BLaER1 (cell line): ENCODE results near the gene ATP1A2.
A peak's percentile ranks its signal among the peaks of the same experiment; 100 is the strongest.

Experiments
- H3K27ac ChIP-seq: shearing (Covaris generic); formaldehyde crosslinking; 2 replicates; pipeline ENCODE4 v1.8.1; 2022
- H3K27me3 ChIP-seq: shearing (Covaris generic); formaldehyde crosslinking; 2 replicates; pipeline ENCODE4 v1.8.1; 2022
- H3K36me3 ChIP-seq: shearing (Covaris generic); formaldehyde crosslinking; 2 replicates; pipeline ENCODE4 v1.8.1; 2022
- H3K4me1 ChIP-seq: shearing (Covaris generic); formaldehyde crosslinking; 2 replicates; pipeline ENCODE4 v1.8.1; 2022
- H3K4me2 ChIP-seq: shearing (Covaris generic); formaldehyde crosslinking; 2 replicates; pipeline ENCODE4 v1.8.1; 2022
- H3K4me3 ChIP-seq: shearing (Covaris generic); formaldehyde crosslinking; 2 replicates; pipeline ENCODE4 v1.8.1; 2022
- H3K9ac ChIP-seq: shearing (Covaris generic); formaldehyde crosslinking; 2 replicates; pipeline ENCODE4 v1.8.1; 2022
- H3K9me3 ChIP-seq: shearing (Covaris generic); formaldehyde crosslinking; 2 replicates; pipeline ENCODE4 v1.8.1; 2022
- H4K20me1 ChIP-seq: shearing (Covaris generic); formaldehyde crosslinking; 2 replicates; pipeline ENCODE4 v1.8.1; 2022
- Cebpa-rat ChIP-seq: shearing (Covaris generic); IDR thresholded peaks from 2 replicates; pipeline ENCODE4 v1.8.1; 2022

ATP1A2 gene

DNA sequence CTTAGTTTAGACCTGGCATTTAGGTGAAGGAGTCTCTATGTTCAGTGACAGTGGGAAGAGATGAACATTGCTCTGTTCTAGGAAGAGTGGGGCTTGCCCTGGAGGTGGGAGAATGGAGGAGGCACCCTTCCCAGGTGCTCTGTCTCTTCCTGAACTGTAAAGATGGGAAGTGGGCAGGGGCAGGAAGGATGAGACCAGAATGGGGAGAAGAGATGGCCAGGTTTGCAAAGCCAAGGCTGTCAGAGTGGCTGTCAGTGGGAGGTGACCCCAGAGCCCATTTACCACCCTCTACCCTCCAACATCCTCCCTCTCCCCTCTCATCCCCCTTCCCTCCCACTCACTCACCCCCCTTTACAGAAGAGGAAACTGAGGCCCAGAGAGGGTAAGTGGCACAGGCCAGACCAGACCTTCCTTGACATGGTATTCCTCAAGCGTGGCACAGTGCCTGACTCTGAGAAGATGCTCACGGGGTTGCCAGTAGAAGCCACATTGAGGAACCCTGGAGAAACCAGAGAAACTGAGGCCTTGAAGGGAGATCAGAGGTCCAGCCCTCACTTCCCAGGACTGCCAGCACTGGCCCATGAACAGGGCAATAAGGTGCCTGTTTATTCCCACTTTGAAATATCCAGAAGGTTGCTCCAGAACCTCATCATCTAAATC, 15.7 kb upstream of the ATP1A2 start:
- Histone ChIP-seq H3K4me3 (no peak overlapping the region), H3K27me3 (no peaks in the 10 kb centered on the region), H3K9ac (0 out of 2 replicates have a peak overlapping the region, but pooled peaks have one; percentile 76), H3K36me3 (peaks cover 10% of the 10 kb centered on the region), H3K9me3 (no peaks in the 10 kb centered on the region), H3K4me1 (peaks cover 74% of the 10 kb centered on the region), H3K27ac (peak overlapping the region; percentile 70; the same call in 1 of the 2 replicates), H3K4me2 (peak overlapping the region; percentile 98), H4K20me1 (peaks cover 34% of the 10 kb centered on the region; the same call in 1 of the 2 replicates)
- TF ChIP-seq Cebpa-rat, result no peak

DNA sequence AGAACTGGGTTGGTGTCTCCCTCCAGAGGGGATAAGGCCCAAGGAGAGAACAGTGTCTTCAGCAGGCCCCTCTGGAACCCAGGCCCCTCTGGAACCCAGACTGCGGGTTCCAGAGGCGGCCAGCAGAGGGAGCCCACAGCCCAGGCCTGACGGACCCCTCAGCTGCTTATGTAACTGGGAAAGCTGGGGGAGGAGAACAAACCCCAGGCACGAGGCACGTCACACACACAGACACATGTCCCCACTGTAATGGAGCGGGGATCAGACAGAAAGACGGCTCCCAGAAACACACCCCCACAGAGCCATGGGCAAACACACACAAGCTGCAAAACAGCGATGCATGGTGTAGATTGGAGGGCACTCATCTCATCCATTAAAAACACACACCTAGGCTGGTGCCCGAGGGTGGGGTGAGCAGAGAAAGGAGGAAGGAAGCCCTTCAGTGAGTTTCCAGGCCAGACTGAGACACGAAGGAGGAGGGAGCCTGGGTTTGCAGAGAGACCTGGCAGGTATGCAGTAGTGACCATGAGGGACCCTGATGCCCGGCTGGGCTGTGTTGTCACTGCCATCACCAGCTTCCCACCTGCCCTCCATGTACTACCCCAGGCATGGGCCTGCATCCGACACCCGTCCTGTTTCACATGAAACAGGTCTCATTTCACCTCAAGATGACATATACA, 14.4 kb upstream of the ATP1A2 start:
- H3K27ac ChIP-seq, result 0 out of 2 replicates have a peak overlapping the region, but pooled peaks have one; percentile 14
- H3K9ac ChIP-seq, result peak overlapping the region; percentile 7; the same call in 1 of the 2 replicates
- H3K27me3 ChIP-seq, result no peaks in the 10 kb centered on the region
- peaks cover 20% of the 10 kb centered on the region; the same call in 1 of the 2 replicates for H4K20me1 ChIP-seq
- H3K4me2 ChIP-seq, result peak overlapping the region; percentile 69
- peaks cover 70% of the 10 kb centered on the region for H3K4me1 ChIP-seq
- H3K36me3 ChIP-seq, result no peaks in the 10 kb centered on the region
- no peak overlapping the region for H3K4me3 ChIP-seq
- no peak for TF ChIP-seq Cebpa-rat
- H3K9me3 ChIP-seq, result no peaks in the 10 kb centered on the region

DNA sequence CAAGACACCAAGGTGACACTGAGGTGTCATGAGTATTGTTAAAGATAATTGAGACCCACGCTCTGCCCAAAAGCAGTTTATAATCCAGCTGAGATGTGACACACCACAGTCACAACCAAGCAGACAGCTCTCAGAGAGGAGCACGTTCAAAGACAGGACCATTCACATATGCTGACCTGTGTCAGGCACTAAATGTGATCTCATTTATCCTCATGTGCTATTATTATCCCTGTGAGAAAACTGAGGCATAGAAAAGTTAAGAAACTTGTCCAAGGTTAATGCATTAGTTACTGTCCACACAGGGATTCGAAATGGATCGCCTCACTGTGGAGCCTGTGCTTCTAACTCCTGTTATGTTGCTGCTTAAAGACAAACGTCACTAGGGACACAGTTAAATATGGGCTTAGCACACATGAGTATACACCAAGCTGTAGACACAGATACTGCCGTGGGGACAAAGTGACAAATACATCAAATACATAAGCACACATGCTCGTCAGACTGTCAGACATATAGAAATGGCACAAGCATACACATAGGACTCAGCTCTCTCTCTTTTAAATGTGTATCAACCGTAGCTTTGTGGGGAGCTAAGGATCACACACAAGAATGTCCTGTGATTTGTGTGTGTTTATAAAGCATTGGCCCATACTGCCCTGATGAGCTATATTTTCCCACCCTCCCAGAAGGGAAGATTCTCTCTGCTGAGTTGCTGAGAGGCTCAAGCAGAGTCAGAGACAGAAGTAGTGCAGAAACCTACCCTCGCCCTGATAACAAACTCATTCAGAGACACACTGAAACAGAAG, 13.6 kb upstream of the ATP1A2 start:
- Histone ChIP-seq H3K4me2 (peak overlapping the region; percentile 69), H4K20me1 (peaks cover 13% of the 10 kb centered on the region; the same call in 1 of the 2 replicates), H3K9me3 (no peaks in the 10 kb centered on the region), H3K4me3 (no peak overlapping the region), H3K36me3 (no peaks in the 10 kb centered on the region), H3K9ac (peak overlapping the region; percentile 7; the same call in 1 of the 2 replicates), H3K27ac (0 out of 2 replicates have a peak overlapping the region, but pooled peaks have one; percentile 14), H3K27me3 (no peaks in the 10 kb centered on the region), H3K4me1 (peaks cover 68% of the 10 kb centered on the region)
- no peak for TF ChIP-seq Cebpa-rat

DNA sequence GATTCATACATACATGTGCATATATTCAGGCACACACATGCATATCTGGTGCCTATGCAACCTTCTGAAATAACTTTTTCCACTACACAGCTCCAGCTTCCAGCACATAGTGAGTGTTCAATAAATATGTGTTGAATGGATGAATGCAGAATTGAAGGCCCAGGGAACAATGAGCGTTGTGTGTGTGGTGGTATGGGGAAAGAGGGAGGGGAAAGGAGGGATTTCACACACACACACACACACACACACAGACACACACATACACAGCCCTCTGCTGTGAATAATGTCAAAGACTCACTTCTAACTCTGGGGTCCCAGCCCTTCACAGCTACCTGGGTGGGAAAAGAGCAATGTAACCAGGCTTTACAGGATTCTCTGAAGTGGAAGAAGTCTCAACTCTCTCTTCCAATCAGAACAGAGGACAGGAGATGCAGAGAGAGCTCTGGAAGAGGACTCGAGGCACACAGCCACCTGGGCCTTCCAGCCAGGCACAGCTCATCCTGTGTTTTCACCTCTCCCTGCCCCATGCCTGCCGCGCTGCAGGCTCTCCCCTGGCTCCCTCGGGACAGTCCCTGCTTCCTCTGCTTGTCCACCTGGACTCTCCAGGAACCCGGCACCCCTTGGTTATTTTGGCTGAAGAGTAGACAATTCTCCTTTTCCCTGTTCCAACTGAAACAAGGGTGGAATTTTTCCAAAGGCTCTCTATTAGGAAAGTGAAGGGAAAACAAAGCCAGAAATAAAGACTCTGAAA, 11.7 kb upstream of the ATP1A2 start:
- Histone ChIP-seq H4K20me1 (no peaks in the 10 kb centered on the region), H3K27me3 (no peaks in the 10 kb centered on the region), H3K9ac (no peak overlapping the region), H3K4me2 (peak overlapping the region; percentile 37), H3K9me3 (no peaks in the 10 kb centered on the region), H3K27ac (no peak overlapping the region), H3K4me1 (peaks cover 61% of the 10 kb centered on the region), H3K36me3 (no peaks in the 10 kb centered on the region), H3K4me3 (no peak overlapping the region)
- TF ChIP-seq Cebpa-rat, result no peak

DNA sequence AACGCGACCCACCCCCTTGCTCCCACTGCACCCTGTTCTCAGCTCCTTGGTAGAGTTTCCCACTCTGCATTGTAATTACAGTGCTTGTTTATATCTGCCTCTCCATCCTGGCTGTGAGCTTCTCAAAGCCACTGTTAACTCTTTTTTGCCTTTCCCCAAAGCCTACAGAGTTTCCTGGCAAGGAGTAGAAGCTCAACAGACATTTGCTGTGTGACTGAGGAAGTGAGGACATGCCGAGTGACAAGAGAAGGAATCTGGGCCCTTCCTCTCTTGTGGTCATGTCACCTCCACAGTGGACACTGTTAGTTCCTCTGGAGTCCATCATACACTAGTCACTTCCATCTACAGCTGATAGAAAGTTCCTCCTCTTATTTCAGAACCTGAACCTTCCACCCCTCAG, 11.1 kb upstream of the ATP1A2 start:
- peaks cover 63% of the 10 kb centered on the region for H3K4me1 ChIP-seq
- peak overlapping the region; percentile 37 for H3K4me2 ChIP-seq
- H3K27ac ChIP-seq, result no peak overlapping the region
- no peaks in the 10 kb centered on the region for H3K9me3 ChIP-seq
- no peaks in the 10 kb centered on the region for H4K20me1 ChIP-seq
- H3K9ac ChIP-seq, result no peak overlapping the region
- TF ChIP-seq Cebpa-rat, result no peak
- no peak overlapping the region for H3K4me3 ChIP-seq
- H3K36me3 ChIP-seq, result no peaks in the 10 kb centered on the region
- no peaks in the 10 kb centered on the region for H3K27me3 ChIP-seq

DNA sequence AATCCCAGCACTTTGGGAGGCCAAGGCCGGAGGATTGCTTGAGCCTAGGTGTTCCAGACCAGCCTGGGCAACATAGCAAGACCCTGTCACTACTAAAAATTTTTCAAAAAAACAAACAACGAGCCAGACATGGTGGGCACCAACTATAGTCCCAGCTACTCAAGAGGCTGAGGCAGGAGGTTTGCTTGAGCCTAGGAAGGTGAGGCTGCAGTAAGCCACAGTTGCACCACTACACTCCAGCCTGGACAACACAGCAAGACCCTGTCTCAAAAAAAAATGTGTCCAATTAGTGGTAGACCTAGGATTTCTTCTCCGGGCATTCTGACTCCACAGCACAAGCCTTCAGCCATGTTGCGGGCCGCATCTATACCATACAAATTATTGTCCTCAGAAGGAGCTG, 10.4 kb upstream of the ATP1A2 start:
- Histone ChIP-seq H3K4me3 (no peak overlapping the region), H3K27ac (no peak overlapping the region), H3K27me3 (no peaks in the 10 kb centered on the region), H3K9me3 (no peaks in the 10 kb centered on the region), H3K9ac (no peak overlapping the region), H3K4me2 (no peak overlapping the region), H4K20me1 (no peaks in the 10 kb centered on the region), H3K4me1 (peaks cover 66% of the 10 kb centered on the region), H3K36me3 (no peaks in the 10 kb centered on the region)
- no peak for TF ChIP-seq Cebpa-rat

DNA sequence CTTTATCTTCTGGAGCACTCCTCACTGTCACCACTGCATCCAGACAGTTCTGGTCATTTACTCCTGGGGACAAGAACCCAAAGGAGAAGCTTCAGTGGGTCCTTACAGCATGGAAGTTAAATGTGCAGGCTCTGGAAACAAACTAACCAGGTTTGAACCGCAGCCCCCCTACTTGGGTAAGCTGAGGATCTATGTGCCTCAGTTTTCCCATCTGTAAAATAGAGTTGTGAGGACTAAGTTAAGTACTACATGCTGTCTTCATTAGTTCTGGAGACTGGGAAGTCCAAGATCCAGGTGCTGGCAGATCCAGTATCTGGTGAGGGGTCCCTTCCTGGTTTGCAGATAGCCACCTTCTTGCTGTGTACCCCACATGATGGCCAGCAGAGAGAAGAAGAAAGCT, 8.0 kb upstream of the ATP1A2 start:
- Histone ChIP-seq H3K4me3 (no peak overlapping the region), H3K4me2 (no peak overlapping the region), H3K27ac (no peak overlapping the region), H3K9me3 (no peaks in the 10 kb centered on the region), H3K27me3 (no peaks in the 10 kb centered on the region), H3K36me3 (no peaks in the 10 kb centered on the region), H3K9ac (no peak overlapping the region), H3K4me1 (peaks cover 78% of the 10 kb centered on the region), H4K20me1 (no peaks in the 10 kb centered on the region)
- no peak for TF ChIP-seq Cebpa-rat

DNA sequence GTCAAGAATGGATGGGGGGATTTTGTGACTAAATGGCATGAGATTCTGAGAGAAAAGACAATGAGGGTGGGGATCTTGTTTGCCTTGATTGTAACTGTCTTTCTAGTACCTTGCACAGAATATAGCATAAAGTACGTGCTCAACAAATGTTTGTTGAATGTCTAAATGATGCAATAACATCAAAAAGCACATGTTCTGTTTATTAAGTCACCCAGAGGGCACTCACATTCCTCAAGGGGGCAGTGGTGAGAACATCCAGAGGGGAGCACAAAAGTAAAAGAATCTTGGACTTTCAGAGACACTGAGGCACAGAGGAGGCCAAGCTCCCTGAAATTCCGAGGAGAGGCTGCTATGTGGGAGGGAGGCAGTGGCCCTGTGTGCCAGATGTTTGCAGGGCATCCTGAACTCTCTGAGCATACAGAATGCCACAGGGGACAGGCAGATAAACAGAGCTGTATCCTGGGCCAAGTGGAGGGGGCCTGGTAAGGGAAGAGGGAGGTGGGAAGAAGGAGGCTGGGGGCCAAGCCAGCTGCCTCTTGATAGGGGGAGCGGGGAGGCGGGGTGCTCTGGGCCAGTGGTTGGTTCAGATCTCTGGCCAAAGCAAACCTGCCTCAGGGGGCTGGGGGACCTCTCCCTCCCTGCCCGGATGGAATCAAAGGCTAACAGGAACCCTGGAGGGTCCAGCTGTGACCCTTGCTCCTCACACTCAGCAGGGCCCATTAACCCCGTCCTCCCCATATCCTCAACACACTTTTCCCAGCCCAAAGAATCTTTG, 6.5 kb upstream of the ATP1A2 start:
- Histone ChIP-seq H4K20me1 (no peaks in the 10 kb centered on the region), H3K9me3 (no peaks in the 10 kb centered on the region)

More for the DNA sequence above, 6.5 kb upstream of the ATP1A2 start:
- Histone ChIP-seq H3K9ac (no peak overlapping the region), H3K4me2 (no peak overlapping the region), H3K27ac (0 out of 2 replicates have a peak overlapping the region, but pooled peaks have one; percentile 15), H3K36me3 (no peaks in the 10 kb centered on the region), H3K27me3 (no peaks in the 10 kb centered on the region), H3K4me3 (no peak overlapping the region), H3K4me1 (peaks cover 79% of the 10 kb centered on the region)
- peak; percentile 56; the same call in 1 of the 2 replicates for TF ChIP-seq Cebpa-rat
